Testis (tissue), 3 donors: Measurements from ENCODE around the gene UTP20. TPM values are rescaled to one million over a fixed set of nuclear protein-coding genes. Genes with fewer than 3 reads are reported as not detected.

Experiments used
- DNase-seq: peaks from one replicate; pipeline ENCODE4 v3.0.0-alpha.2; 2019
- H3K27ac ChIP-seq, 2 donors: fragments of 200-600 bp; sonication (generic); one replicate each; pipeline ENCODE4 v1.5.1; 2019
- H3K27me3 ChIP-seq: fragments of 200-600 bp; sonication (generic); one replicate; pipeline ENCODE4 v1.5.1; 2019
- H3K36me3 ChIP-seq: fragments of 200-600 bp; sonication (generic); one replicate; pipeline ENCODE4 v1.5.1; 2017; ENCODE audit warnings: low read depth; ENCODE audit errors: missing control alignments
- H3K4me1 ChIP-seq: fragments of 200-600 bp; sonication (generic); one replicate; pipeline ENCODE4 v1.5.1; 2019
- H3K4me3 ChIP-seq, 2 donors: fragments of 200-600 bp; sonication (generic); one replicate each; pipeline ENCODE4 v1.5.1; 2017 to 2019
- H3K9me3 ChIP-seq: fragments of 200-600 bp; sonication (generic); one replicate; pipeline ENCODE4 v1.5.1; 2017
- POLR2A ChIP-seq: fragments of 450-650 bp; IDR thresholded peaks from one replicate; pipeline ENCODE4 v1.6.1; 2017; ENCODE audit warnings: antibody characterized with exemption, mild to moderate bottlenecking, moderate library complexity
- WGBS, 2 donors: methylation state at CpG; one replicate each; pipeline ENCODE4 v1.1.5; 2018; 5-methylcytosine and 5-hydroxymethylcytosine counted together
- intact Hi-C: fragments of 100-400 bp; cut with DNase I; formaldehyde crosslinking; loops from one replicate; pipeline ENCODE4 v1.15.1; 2023; ENCODE audit warnings: low total_unique reads
- polyA plus RNA-seq: library from polyadenylated mRNA; stranded (reverse); fragments of 350-450 nt; fragmentation: Illumina TruSeq; extraction: RNeasy Lipid Tissue Mini Kit (QIAGEN cat#74804); gene quantifications from one replicate; pipeline ENCODE4 v1.2.3, GENCODE V29; 2014; ENCODE audit warnings: low read depth, low replicate concordance; ENCODE audit not compliant: insufficient read depth
- total RNA-seq, 2 donors: library from RNA; depleted of rRNA; stranded (reverse); fragments of >200 nt; gene quantifications; one replicate each; pipeline ENCODE4 v1.2.3, GENCODE V29; 2016
- TF ChIP-seq, protein P1 (sequence below), 3 experiments: fragments of 450-650 bp in 2 of 3; fragments of 200-600 bp in 1 of 3; sonication (generic) in 1 of 3; IDR thresholded peaks; one replicate each; pipeline ENCODE4 v1.5.1; 2016 to 2019; ENCODE audit warnings: antibody characterized with exemption in 3 of 3, mild to moderate bottlenecking in 2 of 3, moderate library complexity in 1 of 3

Gene UTP20
- total and polyA plus RNA-seq, 3 donors from 2014 or later: 12.7 to 31.7 (median 29.2) TPM

DNA sequence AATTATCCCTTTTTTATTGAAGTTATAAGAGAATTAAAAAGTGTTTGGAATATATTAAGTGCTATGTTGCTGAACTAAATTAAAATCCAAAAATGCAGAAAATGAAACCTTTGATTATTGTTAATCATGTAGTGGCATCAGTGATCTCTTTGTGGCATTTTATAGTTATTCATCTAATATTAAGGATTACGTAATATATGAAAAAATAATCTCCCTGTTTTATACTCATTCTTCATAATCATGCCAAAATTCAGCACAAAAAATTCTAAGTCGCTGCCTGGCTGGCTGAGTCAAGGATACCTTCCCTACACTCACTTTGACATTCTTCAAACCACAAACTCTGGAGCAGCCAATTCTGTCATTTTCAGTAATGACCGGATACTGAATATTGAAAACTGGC, 64.0 kb downstream of the UTP20 start:
- no peaks in the 10 kb centered on the region for H3K4me1 ChIP-seq
- H3K36me3 ChIP-seq: no peaks in the 10 kb centered on the region
- WGBS, 2 donors: 90 to 95% methylated on average over 3 of the region's 3 CpGs
- H3K4me3 ChIP-seq: no peak overlapping the region
- TF ChIP-seq, protein P1, sequence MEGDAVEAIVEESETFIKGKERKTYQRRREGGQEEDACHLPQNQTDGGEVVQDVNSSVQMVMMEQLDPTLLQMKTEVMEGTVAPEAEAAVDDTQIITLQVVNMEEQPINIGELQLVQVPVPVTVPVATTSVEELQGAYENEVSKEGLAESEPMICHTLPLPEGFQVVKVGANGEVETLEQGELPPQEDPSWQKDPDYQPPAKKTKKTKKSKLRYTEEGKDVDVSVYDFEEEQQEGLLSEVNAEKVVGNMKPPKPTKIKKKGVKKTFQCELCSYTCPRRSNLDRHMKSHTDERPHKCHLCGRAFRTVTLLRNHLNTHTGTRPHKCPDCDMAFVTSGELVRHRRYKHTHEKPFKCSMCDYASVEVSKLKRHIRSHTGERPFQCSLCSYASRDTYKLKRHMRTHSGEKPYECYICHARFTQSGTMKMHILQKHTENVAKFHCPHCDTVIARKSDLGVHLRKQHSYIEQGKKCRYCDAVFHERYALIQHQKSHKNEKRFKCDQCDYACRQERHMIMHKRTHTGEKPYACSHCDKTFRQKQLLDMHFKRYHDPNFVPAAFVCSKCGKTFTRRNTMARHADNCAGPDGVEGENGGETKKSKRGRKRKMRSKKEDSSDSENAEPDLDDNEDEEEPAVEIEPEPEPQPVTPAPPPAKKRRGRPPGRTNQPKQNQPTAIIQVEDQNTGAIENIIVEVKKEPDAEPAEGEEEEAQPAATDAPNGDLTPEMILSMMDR (IDR thresholded peaks at IDR 0.05): no peak
- TF ChIP-seq POLR2A: no peak
- DNase-seq: no peak
- H3K27me3 ChIP-seq: no peaks in the 10 kb centered on the region
- intact Hi-C loops: no loop called here
- no peak overlapping the region for H3K27ac ChIP-seq
- no peaks in the 10 kb centered on the region for H3K9me3 ChIP-seq

DNA sequence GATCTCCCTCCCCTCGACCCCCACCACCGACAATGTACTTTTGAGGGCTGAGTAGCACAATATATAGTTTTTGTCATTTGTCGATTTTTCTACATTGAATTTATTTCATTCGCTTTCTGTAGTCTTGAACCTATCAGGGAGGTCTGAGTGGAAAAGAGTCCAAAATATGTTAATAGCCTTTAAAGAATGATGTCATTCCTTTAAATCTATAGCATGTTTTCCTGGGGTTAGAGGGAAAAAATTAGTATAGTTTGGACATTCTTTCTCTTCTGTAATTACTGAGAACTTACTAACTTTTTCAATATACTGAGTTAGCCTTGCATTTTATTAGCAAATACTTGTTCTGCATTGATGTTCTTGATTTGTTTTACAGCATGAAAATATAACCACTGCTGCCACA, 71.8 kb downstream of the UTP20 start:
- H3K4me1 ChIP-seq: no peaks in the 10 kb centered on the region
- DNase-seq: no peak
- TF ChIP-seq POLR2A: no peak
- TF ChIP-seq, protein P1 (IDR thresholded peaks at IDR 0.05): no peak
- no peak overlapping the region for H3K4me3 ChIP-seq
- intact Hi-C loops: no loop called here
- H3K27ac ChIP-seq: no peak overlapping the region
- no peaks in the 10 kb centered on the region for H3K9me3 ChIP-seq
- WGBS, 2 donors: 94 to 96% methylated on average over 4 of the region's 4 CpGs
- no peaks in the 10 kb centered on the region for H3K27me3 ChIP-seq
- H3K36me3 ChIP-seq: no peaks in the 10 kb centered on the region

DNA sequence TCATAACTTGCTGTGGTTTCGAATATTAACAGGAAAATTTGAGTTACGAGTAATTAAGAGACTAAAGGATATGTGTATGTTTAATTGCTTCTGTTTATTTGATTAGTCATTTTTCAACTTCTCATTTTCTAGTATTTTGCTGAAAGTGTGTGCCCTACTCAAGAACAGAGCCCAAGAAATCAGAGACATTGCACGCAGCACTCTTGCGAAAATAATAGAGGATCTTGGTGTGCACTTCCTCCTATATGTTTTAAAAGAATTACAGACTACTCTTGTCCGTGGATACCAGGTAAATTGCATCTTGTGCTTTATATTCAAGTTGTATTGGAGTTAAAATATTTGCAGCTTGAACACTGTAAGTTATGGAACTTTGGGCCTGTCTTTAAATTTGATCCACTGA, 76.9 kb downstream of the UTP20 start:
- Histone ChIP-seq H3K27me3 (no peaks in the 10 kb centered on the region), H3K4me3 (no peak overlapping the region), H3K4me1 (no peaks in the 10 kb centered on the region), H3K27ac (no peak overlapping the region), H3K9me3 (no peaks in the 10 kb centered on the region), H3K36me3 (no peaks in the 10 kb centered on the region)
- TF ChIP-seq, protein P1 (IDR thresholded peaks at IDR 0.05): no peak
- TF ChIP-seq POLR2A: no peak
- DNase-seq: no peak
- whole genome bisulfite sequencing, 2 donors: 90 to 97% methylated on average over 5 of the region's 5 CpGs
- intact Hi-C loops: no loop called here

DNA sequence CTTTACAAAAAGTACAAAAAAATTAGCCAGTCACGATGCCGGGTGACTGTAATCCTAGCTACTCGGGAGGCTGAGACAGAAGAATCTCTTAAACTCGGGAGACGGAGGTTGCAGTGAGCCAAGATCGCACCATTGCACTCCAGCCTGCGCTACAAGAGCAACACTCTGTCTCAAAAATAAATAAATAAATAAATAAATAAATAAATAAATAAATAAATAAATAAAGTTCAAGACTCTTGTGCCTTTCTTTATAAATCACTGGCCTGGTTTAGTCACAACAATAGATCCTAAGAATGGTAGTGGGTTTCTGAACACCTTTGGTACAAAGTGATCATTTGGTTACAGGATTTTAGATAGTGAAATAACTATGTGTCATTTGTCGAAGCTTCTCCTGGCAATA, 81.5 kb downstream of the UTP20 start:
- no peaks in the 10 kb centered on the region for H3K27me3 ChIP-seq
- no peaks in the 10 kb centered on the region for H3K4me1 ChIP-seq
- intact Hi-C loops: no loop called here
- H3K4me3 ChIP-seq: no peak overlapping the region
- 86 to 92% methylated on average over 7 to 8 of the region's 8 CpGs for WGBS, 2 donors
- no peak overlapping the region for H3K27ac ChIP-seq
- no peak for DNase-seq
- no peaks in the 10 kb centered on the region for H3K36me3 ChIP-seq
- TF ChIP-seq, protein P1 (IDR thresholded peaks at IDR 0.05): no peak
- TF ChIP-seq POLR2A: no peak
- H3K9me3 ChIP-seq: no peaks in the 10 kb centered on the region

DNA sequence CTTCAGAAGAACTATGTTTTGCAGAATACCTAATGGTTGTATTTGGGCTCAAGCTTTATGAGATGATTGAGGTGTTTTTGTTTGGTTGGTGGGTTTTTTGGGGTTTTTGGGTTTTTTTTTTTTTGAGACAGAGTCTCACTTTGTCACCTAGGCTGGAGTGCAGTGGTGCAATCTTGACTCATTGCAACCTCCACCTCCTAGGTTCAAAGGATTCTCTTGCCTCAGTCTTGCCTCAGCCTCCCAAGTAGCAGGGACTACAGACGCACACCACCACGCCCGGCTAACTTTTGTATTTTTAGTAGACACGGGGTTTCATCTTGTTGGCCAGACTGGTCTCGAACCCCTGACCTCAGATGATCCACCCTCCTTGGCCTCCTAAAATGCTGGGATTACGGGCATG, 88.1 kb downstream of the UTP20 start:
- no peak overlapping the region for H3K27ac ChIP-seq
- H3K36me3 ChIP-seq: no peaks in the 10 kb centered on the region
- H3K4me3 ChIP-seq: no peak overlapping the region
- WGBS, 2 donors: 88 to 98% methylated on average over 6 of the region's 6 CpGs
- H3K9me3 ChIP-seq: no peaks in the 10 kb centered on the region
- no peaks in the 10 kb centered on the region for H3K4me1 ChIP-seq
- no peak for DNase-seq
- TF ChIP-seq, protein P1 (IDR thresholded peaks at IDR 0.05): no peak
- no peak for TF ChIP-seq POLR2A
- H3K27me3 ChIP-seq: no peaks in the 10 kb centered on the region
- intact Hi-C loops: no loop called here
